PC-3 (cell line): Measurements from ENCODE around the gene ZFHX2. TPM values are rescaled to one million over a fixed set of nuclear protein-coding genes. Genes with fewer than 3 reads are reported as not detected.
"Not testable (repeated sequence)": the region's sequence is repeated elsewhere in the genome, so short reads cannot be mapped to it uniquely, and the experiment has no call there.

Source experiments
- ATAC-seq: fragments of 200-7000 bp; cut with Tn5 transposase; 2 replicates; pipeline ENCODE4 v1.9.1; 2020; ENCODE audit warnings: mild to moderate bottlenecking, moderate library complexity
- BruUV-seq: library from RNA; stranded (reverse); fragments of 400-500 nt; replicated peaks from 2 replicates; lab custom pipeline; 2021; lab: Mats Ljungman, UMichigan
- CTCF ChIA-PET: fragments of 300-600 bp; sonication (Branson Sonifier 250); formaldehyde crosslinking; loops from one replicate; lab custom pipeline; 2022; ENCODE audit warnings: antibody characterized with exemption; lab: Charles Lee
- POLR2A ChIA-PET: fragments of 300-600 bp; sonication (Branson Sonifier 250); formaldehyde crosslinking; loops from one replicate; lab custom pipeline; 2022; ENCODE audit warnings: antibody characterized with exemption; ENCODE audit not compliant: unreplicated experiment; lab: Charles Lee
- DNase-seq: peaks from one replicate; pipeline ENCODE4 v3.0.0-alpha.2; 2015
- H2AFZ ChIP-seq: fragments of 300-600 bp; sonication (generic); 2 replicates; pipeline ENCODE4 v1.6.0; 2016; ENCODE audit warnings: antibody characterized with exemption, low read length
- H3F3A ChIP-seq: fragments of 300-600 bp; sonication (generic); one replicate; pipeline ENCODE4 v1.6.0; 2017; ENCODE audit warnings: antibody characterized with exemption, low read length, control low read depth, mild to moderate bottlenecking; ENCODE audit not compliant: unreplicated experiment
- H3K27ac ChIP-seq: fragments of 300-600 bp; sonication (generic); 2 replicates; pipeline ENCODE4 v1.5.1; 2016; ENCODE audit warnings: mild to moderate bottlenecking, low read length
- H3K27me3 ChIP-seq: fragments of 300-600 bp; sonication (generic); 2 replicates; pipeline ENCODE4 v1.6.1; 2016; ENCODE audit warnings: low read length, mixed read lengths
- H3K36me3 ChIP-seq: fragments of 300-600 bp; sonication (generic); 2 replicates; pipeline ENCODE4 v1.6.1; 2016; ENCODE audit warnings: low read depth, mixed run types, low read length, mixed read lengths
- H3K4me1 ChIP-seq: fragments of 300-600 bp; sonication (generic); 2 replicates; pipeline ENCODE4 v1.5.1; 2016; ENCODE audit warnings: low read length; ENCODE audit not compliant: insufficient read depth
- H3K4me2 ChIP-seq: fragments of 300-600 bp; sonication (generic); 2 replicates; pipeline ENCODE4 v1.6.0; 2016; ENCODE audit warnings: low read length
- H3K4me3 ChIP-seq: fragments of 300-600 bp; sonication (generic); 2 replicates; pipeline ENCODE4 v1.5.1; 2016; ENCODE audit warnings: mild to moderate bottlenecking, low read length, mixed read lengths
- H3K79me2 ChIP-seq: fragments of 300-600 bp; sonication (generic); 2 replicates; pipeline ENCODE4 v1.6.1; 2017; ENCODE audit warnings: low read length, mixed read lengths
- H3K9ac ChIP-seq: fragments of 300-600 bp; sonication (generic); 2 replicates; pipeline ENCODE4 v1.6.0; 2016; ENCODE audit warnings: mild to moderate bottlenecking, low read length
- H3K9me2 ChIP-seq: fragments of 300-600 bp; sonication (generic); replicated peaks from 2 replicates; pipeline ENCODE4 v1.6.1; 2016; ENCODE audit warnings: mixed run types, low read length, mixed read lengths
- H3K9me3 ChIP-seq: fragments of 300-600 bp; sonication (generic); 2 replicates; pipeline ENCODE4 v1.6.1; 2016; ENCODE audit warnings: low read length, mixed read lengths
- H4K20me1 ChIP-seq: fragments of 300-600 bp; sonication (generic); 2 replicates; pipeline ENCODE4 v1.6.1; 2016; ENCODE audit warnings: low read length, mixed read lengths
- EZH2 ChIP-seq: fragments of 300-600 bp; sonication (generic); IDR thresholded peaks from one replicate; pipeline ENCODE4 v1.6.1; 2017; ENCODE audit warnings: antibody characterized with exemption, mild to moderate bottlenecking, low read length; ENCODE audit not compliant: unreplicated experiment
- EZH2phosphoT487 ChIP-seq: fragments of 300-600 bp; sonication (generic); IDR thresholded peaks from 2 replicates; pipeline ENCODE4 v1.6.1; 2018; ENCODE audit warnings: mild to moderate bottlenecking, antibody characterized with exemption, low read length, borderline replicate concordance
- intact Hi-C: fragments of 100-400 bp; cut with micrococcal nuclease; formaldehyde crosslinking; loops from 2 replicates; pipeline ENCODE4 v1.9.0; 2023
- total RNA-seq: library from RNA; depleted of rRNA; stranded (reverse); fragments of >200 nt; gene quantifications from 2 replicates; pipeline ENCODE4 v1.2.3, GENCODE V29; 2014
- TF ChIP-seq, protein P1 (sequence below): fragments of 300-600 bp; sonication (generic); conservative IDR thresholded peaks from 2 replicates; pipeline ENCODE4 v1.5.1; 2017; ENCODE audit warnings: antibody characterized with exemption, low read depth, mild to moderate bottlenecking, low read length

ZFHX2 gene
- total RNA-seq, 1 experiment from 2014 or later: 0.55 TPM

DNA sequence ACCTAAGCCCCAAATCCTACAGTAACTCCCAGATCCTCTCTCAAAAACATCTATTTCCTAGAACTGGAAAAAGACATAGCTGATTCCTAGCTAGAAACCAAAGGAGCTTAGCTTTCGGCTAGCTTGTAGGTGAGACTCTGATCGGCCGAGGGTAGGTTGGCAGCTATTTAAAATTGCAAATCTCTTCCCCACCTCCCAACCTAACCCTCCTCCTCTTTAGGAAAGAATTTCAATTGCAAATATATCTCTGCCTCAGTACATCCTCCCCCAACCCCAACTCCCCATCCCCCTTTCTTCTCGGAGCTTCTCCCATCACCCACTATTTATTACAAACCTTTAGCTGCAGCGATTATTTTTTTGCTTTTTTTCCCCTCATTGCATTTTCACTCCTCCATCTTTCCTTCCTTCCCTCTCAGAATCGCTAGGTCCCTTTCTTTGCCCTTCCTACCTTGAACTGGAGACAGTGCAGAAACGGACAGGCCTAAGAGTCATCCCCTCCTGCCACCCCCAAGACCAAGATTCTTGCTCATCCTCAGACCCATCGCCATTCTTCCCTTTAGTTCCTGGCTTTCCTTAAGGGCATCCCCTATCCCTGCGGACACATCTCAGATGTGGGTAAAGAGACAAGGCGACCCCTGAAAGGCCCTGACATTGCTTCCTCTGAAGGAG is 13.4 kb downstream of the ZFHX2 start:
- POLR2A ChIA-PET: no interaction called here
- intact Hi-C loops: no loop called here
- BruUV-seq: no TSS peak
- Histone ChIP-seq H3K9ac (no peak overlapping the region), H3K27ac (no peak overlapping the region), H3K9me2 (no peaks in the 10 kb centered on the region), H3K79me2 (no peaks in the 10 kb centered on the region), H3K27me3 (no peaks in the 10 kb centered on the region), H4K20me1 (no peaks in the 10 kb centered on the region), H2AFZ (no peak overlapping the region), H3K4me1 (no peaks in the 10 kb centered on the region), H3K4me3 (no peak overlapping the region), H3K4me2 (no peak overlapping the region), H3K36me3 (no peaks in the 10 kb centered on the region; the same call in 1 of the 2 replicates), H3F3A (no peaks in the 10 kb centered on the region), H3K9me3 (no peaks in the 10 kb centered on the region)
- TF ChIP-seq EZH2phosphoT487 (no peak), EZH2 (no peak)
- TF ChIP-seq, protein P1, sequence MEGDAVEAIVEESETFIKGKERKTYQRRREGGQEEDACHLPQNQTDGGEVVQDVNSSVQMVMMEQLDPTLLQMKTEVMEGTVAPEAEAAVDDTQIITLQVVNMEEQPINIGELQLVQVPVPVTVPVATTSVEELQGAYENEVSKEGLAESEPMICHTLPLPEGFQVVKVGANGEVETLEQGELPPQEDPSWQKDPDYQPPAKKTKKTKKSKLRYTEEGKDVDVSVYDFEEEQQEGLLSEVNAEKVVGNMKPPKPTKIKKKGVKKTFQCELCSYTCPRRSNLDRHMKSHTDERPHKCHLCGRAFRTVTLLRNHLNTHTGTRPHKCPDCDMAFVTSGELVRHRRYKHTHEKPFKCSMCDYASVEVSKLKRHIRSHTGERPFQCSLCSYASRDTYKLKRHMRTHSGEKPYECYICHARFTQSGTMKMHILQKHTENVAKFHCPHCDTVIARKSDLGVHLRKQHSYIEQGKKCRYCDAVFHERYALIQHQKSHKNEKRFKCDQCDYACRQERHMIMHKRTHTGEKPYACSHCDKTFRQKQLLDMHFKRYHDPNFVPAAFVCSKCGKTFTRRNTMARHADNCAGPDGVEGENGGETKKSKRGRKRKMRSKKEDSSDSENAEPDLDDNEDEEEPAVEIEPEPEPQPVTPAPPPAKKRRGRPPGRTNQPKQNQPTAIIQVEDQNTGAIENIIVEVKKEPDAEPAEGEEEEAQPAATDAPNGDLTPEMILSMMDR: no peak
- CTCF ChIA-PET: interaction anchor here (0.6 kb wide), 1 partner anchor 60 kb away, joined by 3 read pairs; no protein-coding TSS in a partner anchor
- no peak for ATAC-seq
- no peak for DNase-seq

DNA sequence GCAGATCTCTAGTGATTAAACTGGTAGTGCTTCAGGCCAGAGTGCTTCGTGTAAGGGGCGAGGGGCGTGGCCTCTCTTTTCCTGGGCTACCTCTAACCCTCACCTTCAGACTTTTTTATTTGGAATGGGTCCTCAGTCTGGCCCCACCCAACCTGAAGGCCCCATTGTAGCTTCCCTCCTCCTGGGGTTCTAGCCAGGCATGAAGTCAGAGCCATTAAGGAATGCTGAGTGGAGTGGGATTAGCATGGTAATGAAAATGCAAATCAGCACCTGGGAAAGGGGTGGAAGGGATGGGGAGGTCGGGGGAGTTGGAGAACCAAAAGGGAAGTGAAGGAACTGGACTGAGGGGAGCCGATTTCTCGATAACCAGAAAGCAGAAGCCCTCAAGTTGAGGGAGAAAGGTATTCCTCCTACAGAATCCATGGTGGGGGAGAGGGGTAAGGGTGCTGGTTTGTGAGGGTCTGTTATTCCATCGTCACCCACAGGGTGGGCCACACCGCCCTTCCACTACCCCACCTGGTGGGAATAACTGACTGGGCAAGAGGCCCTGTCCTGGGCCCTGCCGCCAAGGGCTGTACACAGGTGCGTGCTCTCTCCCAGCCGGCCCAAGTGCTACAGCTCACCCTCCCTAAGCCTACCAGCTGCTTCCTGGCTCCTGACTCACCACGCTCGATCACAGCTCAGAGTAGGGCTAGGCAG is 14.1 kb downstream of the ZFHX2 start:
- no peaks in the 10 kb centered on the region for H3K9me2 ChIP-seq
- H3K27ac ChIP-seq: no peak overlapping the region
- H3K4me1 ChIP-seq: no peaks in the 10 kb centered on the region
- H3K27me3 ChIP-seq: no peaks in the 10 kb centered on the region
- H3K9me3 ChIP-seq: no peaks in the 10 kb centered on the region
- CTCF ChIA-PET: interaction anchor here (0.6 kb wide), 1 partner anchor 59 kb away, joined by 3 read pairs; no protein-coding TSS in a partner anchor
- DNase-seq (no peak), ATAC-seq (peak; percentile 77)
- H2AFZ ChIP-seq: no peak overlapping the region
- BruUV-seq: no TSS peak
- no peaks in the 10 kb centered on the region for H3F3A ChIP-seq
- no peaks in the 10 kb centered on the region for H3K36me3 ChIP-seq
- H3K4me3 ChIP-seq: no peak overlapping the region
- intact Hi-C loops: no loop called here
- TF ChIP-seq, protein P1: no peak
- no peak for TF ChIP-seq EZH2phosphoT487
- no peak for TF ChIP-seq EZH2
- no peaks in the 10 kb centered on the region for H3K79me2 ChIP-seq
- H3K9ac ChIP-seq: no peak overlapping the region
- POLR2A ChIA-PET: no interaction called here
- no peaks in the 10 kb centered on the region for H4K20me1 ChIP-seq
- no peak overlapping the region for H3K4me2 ChIP-seq

DNA sequence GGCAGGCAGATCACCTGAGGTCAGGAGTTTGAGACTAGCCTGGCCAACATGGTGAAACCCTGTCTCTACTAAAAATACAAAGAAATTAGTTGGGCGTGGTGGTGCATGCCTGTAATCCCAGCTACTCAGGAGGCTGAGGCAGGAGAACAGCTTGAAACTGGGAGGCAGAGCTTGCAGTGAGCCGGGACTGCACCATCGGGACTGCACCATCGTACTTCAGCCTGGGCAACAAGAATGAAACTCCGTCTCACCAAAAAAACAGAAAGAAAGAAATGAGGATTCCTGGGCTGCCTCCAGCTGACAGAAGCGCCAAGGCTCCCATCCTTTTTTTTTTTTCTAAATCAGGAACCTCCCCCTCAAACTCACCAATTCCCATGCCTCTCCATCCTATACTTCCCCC is 14.7 kb downstream of the ZFHX2 start:
- BruUV-seq, POLR2A ChIA-PET, H3K27ac ChIP-seq: not testable (repeated sequence)

More for the DNA sequence above, 14.7 kb downstream of the ZFHX2 start:
- H3K4me1 ChIP-seq, H3K36me3 ChIP-seq, H3K4me3 ChIP-seq, H2AFZ ChIP-seq, DNase-seq, H3K79me2 ChIP-seq, H3K9me2 ChIP-seq, H3K9ac ChIP-seq, H3K4me2 ChIP-seq, ATAC-seq, CTCF ChIA-PET, H3F3A ChIP-seq, intact Hi-C loops, H3K27me3 ChIP-seq, H3K9me3 ChIP-seq, H4K20me1 ChIP-seq: not testable (repeated sequence)
